GM18499 (cell line): Measurements from ENCODE around the gene SHPK.
"Not testable (repeated sequence)": the region's sequence is repeated elsewhere in the genome, so short reads cannot be mapped to it uniquely, and the experiment has no call there.

Experiments
- ATAC-seq: cut with Tn5 transposase; IDR thresholded peaks from one replicate; pipeline ENCODE4 v1.9.1; 2021; ENCODE audit warnings: moderate number of reproducible peaks; ENCODE audit not compliant: insufficient read depth, unreplicated experiment

The SHPK gene

DNA sequence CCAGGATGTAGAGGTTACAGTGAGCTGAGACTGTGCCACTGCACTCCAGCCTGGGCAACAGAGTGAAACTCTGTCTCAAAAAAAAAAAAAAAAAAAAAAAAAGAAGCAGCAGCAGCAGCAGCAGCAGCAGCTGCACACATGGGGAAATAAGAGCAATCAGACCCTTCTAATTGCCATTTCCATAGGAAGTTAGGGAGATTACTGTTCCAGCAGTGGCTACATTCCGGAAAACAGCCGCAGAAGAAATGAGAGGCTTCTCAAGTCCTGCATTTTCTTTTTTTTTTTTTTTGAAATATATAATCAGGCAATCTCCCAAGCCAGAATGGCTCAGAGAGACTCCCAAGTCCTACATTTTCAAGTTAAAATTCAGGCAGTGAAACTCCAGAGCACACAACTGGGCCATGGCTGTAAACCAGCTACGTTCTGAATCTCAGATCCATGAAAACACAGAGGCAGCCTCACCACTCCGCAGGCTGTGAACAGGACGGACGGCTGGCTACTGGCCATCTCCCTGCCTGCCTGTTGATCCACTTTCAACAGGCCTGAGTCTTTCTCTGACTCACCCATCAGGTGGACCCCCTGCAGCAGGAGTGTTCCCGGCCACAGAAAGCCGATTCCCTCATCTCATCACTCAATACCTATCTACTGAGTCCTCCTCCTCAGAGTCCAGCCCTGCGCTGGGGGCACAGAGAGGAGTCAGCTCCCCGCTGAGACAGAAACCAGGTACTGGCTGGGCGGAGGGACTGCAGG is 41.8 kb downstream of the SHPK start:
- ATAC-seq = no peak

DNA sequence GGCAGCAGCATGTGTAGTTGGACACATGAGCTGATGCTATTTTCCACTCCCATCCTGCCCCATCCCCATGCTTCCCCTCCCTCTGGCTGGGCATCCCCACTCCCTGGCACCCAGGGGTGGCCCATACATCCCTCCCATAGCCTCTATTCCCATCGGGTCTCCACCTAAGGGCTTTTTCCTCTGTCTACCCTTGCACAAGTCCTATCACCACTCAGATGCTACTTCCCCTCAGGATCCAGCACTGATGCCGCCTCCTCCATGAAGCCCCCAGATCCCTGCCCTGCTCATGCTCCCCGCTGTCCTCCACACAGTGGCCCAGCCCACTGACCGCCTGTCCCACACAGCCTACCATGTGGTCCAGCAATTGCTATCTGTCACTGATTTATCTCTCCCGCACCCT is 42.7 kb downstream of the SHPK start:
- no peak for ATAC-seq

DNA sequence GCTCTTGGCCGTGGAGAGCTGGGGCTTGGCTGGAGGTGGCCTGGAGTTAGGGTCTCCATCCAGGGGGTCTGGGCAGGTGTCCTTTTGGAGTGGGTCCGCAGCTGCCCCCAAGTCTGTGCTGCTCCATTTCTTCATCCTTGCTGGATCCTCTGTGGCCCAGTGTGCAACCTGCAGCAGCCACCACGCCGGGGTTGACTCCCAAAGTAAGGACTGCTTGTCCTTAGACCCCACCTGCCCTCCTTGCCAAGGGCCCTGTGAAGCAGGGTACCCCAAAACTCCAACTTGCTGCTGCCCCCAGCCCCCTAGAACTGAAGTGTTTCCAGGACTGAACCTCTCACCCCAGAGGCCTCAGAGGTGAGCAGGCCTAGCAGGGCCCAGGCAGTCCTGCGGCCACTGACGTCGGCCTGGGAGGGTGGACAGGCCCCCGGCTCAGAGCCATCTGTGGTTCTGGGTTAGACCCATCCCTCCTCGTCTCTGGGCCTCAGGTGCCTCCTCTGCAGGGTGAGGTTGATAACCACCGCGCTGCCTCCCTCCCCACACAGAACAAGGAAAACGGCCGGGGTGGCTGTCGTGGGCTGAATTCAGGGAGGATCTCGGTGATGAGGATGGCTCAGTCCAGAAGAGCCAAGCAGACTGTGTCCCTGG is 43.7 kb downstream of the SHPK start:
- no peak for ATAC-seq

DNA sequence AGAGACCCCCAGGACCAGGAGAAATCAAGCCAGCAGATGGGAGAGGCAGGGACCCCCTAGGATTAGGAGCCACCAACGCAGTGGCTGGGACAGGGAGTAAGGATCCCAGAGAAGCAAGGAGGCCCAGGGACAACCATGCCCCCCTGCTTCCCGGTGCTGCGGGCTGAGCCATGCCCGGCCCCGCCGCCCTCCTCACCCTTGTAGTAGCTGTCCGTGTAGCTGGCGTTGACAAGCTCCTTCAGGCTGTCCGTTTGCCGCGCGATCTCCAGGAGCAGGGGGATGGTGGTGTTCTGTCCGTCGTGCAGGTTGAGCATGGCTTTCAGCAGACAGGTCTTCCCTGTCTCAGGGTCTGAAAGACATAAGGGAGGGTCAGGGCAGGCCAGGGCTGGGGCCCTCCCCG is 45.3 kb downstream of the SHPK start:
- no peak for ATAC-seq

DNA sequence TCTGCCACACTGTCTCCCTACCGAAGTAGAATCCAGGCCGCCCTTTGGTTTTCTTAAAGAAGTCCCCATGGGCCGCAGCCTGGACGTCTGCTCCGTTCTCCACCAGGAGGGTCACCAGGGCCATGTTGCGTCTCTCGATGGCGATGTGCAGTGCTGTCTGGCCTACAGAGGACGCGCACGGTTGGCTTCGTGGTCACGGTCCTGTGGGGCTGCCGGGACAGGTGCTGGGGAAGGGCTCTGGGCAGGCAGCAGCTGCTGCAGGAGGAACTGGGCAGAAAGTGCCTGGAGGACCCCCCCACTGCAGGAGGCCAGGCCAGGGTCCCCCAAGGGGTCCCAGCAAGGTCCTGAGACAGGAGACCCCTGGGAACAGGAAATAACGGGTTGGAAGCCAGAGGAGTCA is 45.8 kb downstream of the SHPK start:
- no peak for ATAC-seq

DNA sequence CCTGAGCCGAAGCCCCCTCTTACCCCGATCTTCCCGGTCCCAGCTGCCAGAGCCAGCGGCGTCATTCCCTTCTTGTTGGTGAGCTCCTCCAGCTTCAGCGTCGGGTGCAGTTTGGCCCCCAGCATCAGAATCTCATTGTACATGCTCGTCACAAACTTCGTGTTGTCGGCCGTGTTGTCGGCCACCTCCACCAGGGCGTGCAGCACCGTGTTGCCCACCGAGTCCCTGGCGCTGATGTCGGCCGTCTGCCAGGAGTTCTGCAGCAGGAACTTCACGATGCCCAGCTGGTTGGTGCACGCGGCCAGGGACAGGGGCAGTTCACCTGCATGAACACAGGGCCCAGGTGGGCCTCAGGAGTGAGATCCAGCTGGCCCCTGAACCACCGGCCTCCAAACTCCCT is 46.3 kb downstream of the SHPK start:
- ATAC-seq = no peak

DNA sequence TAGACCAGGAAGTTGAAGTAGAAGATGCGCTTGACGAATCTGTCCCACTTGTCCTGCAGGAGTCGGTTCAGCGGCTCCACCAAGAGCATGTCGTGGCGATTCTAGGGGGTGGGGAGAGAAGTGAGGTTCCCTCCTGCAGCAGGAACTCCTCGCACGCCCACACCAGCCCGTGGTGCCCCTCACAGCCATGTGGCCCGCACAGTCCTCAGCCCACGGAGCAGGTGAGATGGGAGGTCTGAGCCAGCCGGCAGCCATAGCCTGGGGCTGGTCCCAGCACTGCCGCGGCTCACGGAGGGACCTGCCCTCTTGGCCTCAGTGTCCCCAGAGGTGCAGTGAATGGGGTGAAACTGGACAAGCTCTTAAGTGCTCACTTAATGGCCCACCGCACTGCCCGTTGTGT is 50.2 kb downstream of the SHPK start:
- ATAC-seq = no peak

DNA sequence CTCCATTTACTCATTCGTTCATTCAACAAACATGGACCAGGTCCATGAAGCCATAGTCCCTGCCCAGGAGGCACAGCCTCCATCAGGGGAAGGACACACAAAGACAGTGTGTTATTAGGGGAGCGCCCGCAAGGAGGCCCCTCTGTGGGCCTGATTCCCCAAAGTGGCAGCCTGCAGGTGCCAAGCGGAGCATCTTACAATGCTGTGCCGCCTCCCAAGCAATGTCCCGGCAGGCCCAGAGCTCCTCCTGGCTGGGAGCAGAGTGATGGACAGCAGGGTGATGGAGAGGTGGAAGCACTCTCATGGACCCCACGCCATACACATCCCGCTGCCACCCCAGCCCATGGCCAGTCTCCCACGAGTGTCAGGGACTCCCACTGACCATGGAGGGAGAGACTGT is 52.6 kb downstream of the SHPK start:
- no peak for ATAC-seq

DNA sequence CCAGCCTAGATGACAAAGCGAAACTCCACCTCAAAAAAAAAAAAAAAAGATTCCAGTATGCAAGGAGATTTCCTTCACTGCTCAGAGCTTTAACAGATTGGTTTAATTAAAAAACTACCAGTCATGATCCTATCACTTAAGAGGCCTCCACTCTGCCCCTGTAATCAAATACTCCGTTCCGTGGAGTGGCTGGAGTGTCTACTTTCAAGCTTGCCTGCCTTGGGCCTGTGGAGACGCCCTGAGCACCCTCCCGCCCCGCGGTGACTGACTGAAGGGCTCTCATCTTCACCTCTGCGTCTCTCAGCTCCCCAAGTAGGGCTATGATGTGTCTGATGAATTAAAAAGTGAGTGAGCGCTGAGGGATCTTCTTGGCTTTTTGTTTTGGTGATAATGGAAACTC is 53.1 kb downstream of the SHPK start:
- ATAC-seq = no peak

DNA sequence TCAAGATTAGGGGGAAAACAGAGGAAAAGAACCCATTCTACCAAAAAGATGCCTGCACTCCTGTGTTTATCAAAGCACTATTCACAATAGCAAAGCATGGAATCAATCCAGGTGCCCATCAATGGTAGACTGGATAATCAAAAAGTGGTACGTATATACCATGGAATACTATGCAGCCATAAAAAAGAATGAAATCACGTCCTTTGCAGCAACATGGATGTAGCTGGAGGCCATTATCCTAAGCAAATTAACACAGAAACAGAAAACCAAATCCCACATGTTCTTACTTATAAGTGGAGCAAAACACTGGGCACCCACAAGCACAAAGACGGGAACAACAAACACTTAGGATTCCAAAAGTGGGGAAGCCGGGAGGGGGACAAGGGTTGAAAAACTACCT is 57.4 kb downstream of the SHPK start:
- ATAC-seq = not testable (repeated sequence)

DNA sequence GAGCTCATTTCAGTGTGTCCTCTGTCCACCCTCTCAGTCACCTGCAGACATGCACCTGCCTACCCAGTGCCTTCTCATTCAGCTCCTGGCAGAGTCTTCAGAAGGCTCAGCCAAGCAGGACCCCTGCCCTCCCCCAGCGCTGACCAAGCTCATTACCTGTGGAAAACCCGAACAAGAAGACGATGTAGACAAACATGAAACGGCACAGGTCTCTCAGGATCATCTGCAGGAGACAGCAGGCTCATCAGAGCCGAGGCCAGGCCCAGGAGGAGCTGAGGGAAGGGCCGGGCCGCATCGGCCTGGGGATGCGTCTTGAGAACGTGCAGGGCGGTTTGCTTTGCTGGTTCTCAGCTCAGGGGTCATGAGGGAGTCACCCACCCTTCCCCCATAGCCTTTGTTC is 59.1 kb downstream of the SHPK start:
- no peak for ATAC-seq

DNA sequence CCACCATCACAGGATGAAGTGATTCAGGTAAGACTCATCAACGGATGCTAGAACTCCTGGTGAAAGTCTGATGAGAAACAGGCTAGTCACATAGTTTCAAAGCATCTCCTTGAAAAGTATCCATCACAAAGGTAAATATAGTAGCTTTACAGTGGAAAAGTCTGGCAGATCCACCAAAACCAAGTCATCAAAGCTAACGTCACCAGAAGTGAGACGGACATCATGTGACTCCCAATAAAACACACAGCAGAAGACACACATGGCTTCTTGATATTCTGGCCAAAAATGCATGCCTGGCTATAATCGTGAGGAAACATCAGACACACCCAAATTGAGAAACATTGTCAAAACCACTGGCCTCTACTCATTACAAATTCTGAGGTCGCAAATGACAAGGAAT is 60.5 kb downstream of the SHPK start:
- no peak for ATAC-seq

DNA sequence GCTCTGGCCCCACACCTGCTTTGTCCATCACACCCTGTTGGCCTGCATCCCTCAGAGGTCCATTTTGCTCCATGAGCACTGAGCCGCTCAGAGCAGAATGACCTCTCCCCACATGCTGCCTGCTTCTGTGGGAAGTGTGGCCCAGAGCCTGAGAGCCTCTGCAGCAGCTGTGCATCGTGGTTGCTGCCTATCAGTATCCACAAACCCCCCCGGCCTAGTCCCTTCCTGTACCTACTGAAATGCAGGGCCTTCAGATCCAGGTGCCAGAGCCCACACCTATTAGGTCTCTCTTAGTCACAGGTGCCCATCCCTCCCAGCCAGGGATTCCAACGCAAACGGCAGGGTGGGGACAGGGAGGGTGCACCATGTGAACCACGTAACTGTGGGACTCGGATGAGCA is 61.8 kb downstream of the SHPK start:
- no peak for ATAC-seq

DNA sequence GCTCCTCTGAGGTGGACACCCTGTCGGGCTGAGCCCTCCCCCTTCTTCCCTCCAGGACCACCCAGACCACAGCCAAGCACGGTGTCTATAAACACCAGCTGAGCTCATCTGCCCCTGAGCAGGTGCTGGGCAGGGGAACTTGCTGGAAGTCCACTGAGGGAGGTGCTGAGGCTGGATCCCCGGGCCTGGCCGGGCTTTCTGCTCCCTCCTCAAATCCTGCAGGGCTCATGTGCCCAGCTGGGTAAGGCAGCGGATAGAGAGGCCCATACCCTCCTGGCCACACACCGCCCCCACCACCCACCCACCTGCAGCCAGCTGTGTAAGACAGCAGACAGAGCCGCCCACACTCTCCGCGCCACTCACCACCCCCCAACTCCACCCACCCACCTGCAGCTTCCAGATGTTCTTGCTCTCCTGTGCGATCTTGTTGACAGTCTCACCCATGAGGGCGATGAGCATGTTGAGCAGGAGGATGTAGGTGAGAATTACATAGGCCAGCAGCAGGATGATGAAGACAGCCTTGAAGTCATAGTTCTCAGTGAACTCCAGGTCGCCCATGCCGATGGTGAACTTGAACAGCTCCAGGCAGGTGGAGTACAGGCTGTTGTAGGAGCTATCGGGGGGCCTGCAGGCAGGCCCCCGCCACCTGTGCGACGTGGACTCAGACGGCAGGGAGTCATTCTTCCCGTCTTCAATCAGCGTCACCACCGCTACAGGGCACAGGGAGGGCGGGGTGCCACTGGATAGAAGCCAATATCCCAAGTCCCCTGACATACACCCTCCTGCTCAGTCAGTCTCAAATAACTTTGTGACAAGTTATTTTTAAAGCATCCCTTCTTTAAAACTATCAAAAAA is 62.6 kb downstream of the SHPK start:
- ATAC-seq = no peak

DNA sequence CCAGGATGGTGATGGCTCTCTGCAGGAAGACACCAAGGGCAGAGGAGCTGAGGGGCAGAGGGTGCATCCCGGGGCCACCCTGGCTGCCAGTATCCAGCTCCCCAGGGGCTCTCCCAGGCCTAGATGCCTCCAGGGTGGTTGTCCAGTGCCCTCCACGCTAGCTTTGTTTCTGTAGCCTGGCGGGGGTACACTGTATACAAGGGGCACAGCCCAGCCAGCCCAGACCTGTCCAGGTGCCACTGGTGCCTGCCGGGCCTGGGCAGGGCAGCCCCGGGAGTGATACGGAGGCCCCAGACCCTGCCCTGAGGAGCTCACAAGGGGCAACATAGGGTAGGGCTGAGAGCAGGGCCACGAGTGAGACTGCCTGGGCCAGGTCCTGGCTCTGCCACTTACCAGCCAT is 63.8 kb downstream of the SHPK start:
- ATAC-seq = no peak

DNA sequence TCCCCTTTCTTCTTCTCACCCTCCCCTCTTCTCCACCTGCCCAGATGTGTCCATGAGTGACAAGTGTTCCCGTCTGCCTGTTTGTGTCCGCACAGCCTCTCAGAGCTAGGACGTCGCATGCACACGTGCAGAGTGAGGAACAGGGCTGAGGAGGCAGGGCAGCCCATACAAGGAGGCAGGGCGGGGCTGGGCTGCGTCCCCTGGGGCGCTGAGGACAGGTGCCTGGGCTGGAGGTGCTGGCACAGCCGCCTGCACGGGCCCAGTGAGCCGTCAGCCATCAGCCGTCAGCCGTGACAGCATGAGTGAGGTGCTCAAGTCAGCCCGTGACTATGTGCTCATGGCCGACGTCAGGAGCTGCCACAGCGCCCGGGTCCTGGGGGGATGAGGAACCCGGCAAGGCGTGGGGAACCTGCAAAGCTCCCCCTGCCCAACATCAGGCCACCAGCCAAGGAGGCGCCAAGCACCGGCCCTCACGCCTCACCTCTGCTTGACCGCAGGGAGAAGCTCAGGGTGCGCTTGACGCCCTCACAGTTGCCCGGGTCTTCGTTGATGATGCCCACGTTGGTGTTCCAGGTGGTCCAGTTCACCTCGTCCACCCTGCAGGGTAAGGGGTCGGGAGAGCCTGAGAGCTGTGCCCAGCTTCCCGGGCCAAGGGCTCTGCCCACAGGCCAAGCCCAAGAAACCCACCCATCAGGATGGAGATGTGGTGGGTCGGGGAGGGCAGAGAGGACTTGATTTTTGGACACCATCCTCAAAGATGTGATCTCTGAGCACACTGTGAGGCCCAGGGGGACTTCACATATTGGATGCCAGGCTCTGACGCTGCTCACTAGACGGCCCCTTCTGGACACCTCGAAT is 64.8 kb downstream of the SHPK start:
- ATAC-seq = no peak

DNA sequence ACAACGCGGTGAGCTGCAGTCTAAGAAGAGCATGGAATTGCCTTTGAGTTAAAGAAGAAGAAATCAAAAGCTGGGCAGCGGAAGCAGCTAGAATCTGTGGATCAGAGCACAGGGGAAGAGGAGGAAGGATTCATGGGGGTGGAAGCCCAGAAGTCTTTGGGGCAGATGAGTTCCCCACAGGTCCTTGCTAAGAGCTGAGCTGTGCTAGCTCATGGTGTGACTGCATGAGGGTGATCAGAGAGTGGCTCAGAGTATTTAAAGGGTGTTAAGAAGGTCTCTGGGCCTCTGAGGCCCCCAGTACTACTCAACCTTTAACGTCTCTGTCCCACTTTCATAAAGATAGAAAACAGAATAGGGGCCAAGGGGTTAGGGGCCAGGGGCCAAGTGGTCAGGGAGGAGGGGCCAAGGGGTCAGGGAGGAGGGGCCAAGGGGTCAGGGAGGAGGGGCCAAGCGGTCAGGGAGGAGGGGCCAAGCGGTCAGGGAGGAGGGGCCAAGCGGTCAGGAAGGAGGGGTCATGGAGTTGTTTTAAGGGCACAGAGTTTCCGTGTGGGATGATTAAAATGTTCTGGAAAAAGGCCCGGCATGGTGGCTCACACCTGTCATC is 66.4 kb downstream of the SHPK start:
- ATAC-seq = no peak

DNA sequence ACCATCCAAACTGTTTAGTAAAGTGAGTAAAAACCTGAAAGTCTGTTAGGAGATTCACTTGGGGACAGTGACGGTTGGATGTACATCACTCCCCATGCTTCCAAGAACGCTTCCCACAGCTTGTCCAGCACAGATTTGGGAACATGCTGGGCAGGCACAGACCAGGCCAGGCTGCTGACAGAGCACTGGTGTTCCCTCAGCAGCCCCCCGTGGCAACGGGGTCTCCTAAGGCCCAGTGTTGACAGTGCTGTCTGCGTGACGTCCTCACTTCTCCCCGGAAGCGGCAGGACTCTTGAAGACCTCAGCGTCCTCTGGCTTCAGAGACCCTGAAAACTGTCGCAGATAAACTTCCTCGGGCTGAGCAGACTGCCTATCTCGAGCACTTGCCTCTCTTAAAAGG is 69.5 kb downstream of the SHPK start:
- no peak for ATAC-seq

DNA sequence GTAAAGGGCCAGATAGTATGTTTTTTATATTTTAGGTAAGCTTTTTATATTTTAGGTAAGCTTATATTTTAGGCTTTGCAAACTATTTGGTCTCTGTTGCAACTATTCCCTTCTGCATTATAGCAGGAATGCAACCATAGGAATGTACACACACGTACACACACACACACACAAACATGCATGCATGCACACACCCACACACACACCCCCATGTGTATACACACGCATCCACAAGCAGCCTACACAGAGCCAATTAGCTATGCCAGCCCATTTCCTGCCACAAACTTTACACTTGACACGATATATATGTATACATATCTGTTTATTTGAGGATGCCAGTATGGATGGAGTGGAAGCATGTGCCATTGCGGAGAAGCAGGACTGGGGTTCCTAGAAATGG is 70.9 kb downstream of the SHPK start:
- no peak for ATAC-seq

DNA sequence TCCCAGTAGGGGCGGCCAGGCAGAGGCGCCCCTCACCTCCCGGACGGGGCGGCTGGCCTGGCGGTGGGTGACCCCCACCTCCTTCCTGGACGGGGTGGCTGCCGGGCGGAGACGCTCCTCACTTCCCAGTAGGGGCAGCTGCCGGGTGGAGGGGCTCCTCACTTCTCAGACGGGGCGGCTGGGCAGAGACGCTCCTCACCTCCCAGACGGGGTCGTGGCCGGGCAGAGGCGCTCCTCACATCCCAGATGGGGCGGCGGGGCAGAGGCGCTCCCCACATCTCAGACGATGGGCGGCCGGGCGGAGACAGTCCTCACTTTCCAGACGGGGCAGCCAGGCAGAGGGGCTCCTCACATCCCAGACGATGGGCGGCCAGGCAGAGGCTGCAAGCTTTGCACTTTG is 71.8 kb downstream of the SHPK start:
- ATAC-seq = not testable (repeated sequence)
